Chondrocyte (in vitro differentiated cells): ENCODE data around the gene SCN4A. TPM values are rescaled to one million over a fixed set of nuclear protein-coding genes. Genes with fewer than 3 reads are reported as not detected.

Experiments used
- DNase-seq: peaks from one replicate; pipeline ENCODE4 v3.0.0; 2021; ENCODE audit warnings: mixed read lengths, low spot score
- H3K27ac Mint-ChIP-seq: one replicate; pipeline ENCODE4 v1.8.0; 2021; ENCODE audit warnings: mild to moderate bottlenecking, moderate library complexity, mixed read lengths; ENCODE audit not compliant: unreplicated experiment
- H3K27me3 Mint-ChIP-seq: 2 replicates; pipeline ENCODE4 v1.8.0; 2021; ENCODE audit warnings: low read depth, mixed read lengths
- H3K36me3 Mint-ChIP-seq: 2 replicates; pipeline ENCODE4 v1.8.0; 2021; ENCODE audit warnings: low read depth, mixed read lengths
- H3K4me1 Mint-ChIP-seq: 2 replicates; pipeline ENCODE4 v1.8.0; 2021; ENCODE audit warnings: low read depth, mild to moderate bottlenecking, mixed read lengths
- H3K4me3 Mint-ChIP-seq: one replicate; pipeline ENCODE4 v1.8.0; 2021; ENCODE audit warnings: mild to moderate bottlenecking, moderate library complexity, mixed read lengths; ENCODE audit not compliant: unreplicated experiment
- H3K9me3 Mint-ChIP-seq: 2 replicates; pipeline ENCODE4 v1.8.0; 2021; ENCODE audit warnings: low read depth, mixed read lengths
- total RNA-seq: library from RNA; stranded (reverse); gene quantifications from 3 replicates; pipeline ENCODE4 v1.2.1, GENCODE V29; 2021
- TF ChIP-seq, protein P1 (sequence below): fragments of 200-600 bp; sonication (generic); IDR thresholded peaks from 2 replicates; pipeline ENCODE4 v1.5.0; 2021; ENCODE audit warnings: antibody characterized with exemption, mild to moderate bottlenecking, moderate library complexity

The SCN4A gene
- total RNA-seq, 1 donor from 2014 or later, result not detected

DNA sequence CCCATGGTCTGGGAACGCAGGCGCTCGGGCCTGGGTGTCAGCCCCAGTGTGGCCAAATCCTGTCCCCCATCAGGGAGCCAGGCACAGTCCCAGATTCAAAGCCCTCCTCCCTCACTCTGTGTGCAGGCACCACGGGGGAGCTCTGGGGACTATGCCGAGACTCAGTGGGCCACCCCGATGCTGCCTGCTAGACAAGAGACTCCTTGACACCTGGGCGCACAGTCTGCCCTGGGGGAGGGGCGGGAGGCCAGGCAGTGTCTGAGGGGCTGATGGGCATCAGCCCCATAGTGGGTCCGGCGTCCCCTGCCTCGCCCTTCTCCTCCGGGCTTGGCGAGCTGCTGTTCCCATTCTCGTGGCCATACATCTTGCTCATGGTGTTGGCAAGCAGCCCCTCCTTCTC is 32.1 kb downstream of the SCN4A start:
- TF ChIP-seq, protein P1, sequence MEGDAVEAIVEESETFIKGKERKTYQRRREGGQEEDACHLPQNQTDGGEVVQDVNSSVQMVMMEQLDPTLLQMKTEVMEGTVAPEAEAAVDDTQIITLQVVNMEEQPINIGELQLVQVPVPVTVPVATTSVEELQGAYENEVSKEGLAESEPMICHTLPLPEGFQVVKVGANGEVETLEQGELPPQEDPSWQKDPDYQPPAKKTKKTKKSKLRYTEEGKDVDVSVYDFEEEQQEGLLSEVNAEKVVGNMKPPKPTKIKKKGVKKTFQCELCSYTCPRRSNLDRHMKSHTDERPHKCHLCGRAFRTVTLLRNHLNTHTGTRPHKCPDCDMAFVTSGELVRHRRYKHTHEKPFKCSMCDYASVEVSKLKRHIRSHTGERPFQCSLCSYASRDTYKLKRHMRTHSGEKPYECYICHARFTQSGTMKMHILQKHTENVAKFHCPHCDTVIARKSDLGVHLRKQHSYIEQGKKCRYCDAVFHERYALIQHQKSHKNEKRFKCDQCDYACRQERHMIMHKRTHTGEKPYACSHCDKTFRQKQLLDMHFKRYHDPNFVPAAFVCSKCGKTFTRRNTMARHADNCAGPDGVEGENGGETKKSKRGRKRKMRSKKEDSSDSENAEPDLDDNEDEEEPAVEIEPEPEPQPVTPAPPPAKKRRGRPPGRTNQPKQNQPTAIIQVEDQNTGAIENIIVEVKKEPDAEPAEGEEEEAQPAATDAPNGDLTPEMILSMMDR, result no peak
- Mint-ChIP-seq H3K4me1 (no peaks in the 10 kb centered on the region), H3K36me3 (no peaks in the 10 kb centered on the region), H3K4me3 (no peak overlapping the region), H3K9me3 (no peaks in the 10 kb centered on the region), H3K27ac (no peak overlapping the region), H3K27me3 (peaks cover 9% of the 10 kb centered on the region)
- DNase-seq, result peak; percentile 88

DNA sequence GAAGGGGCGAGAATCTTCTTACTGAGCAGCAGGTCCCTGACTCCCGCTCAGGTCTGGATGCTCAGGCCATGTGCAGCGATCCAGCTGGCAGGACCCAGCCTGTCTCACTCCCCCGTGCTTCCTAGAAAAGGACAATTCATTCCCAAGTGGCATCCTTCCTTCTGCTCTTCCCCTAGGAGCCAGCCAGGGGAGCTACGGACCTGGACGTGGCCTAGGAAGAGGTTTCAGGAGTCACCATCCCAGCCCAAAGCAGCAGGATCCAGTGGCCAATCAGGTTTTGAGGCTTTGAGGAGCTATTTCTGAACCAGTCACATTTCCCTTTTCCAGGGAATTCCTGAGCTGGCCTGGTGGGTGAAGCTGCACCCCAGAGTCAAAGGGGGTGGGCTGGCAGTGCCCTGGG is 32.8 kb downstream of the SCN4A start:
- Mint-ChIP-seq H3K27ac (no peak overlapping the region), H3K4me3 (no peak overlapping the region), H3K4me1 (no peaks in the 10 kb centered on the region), H3K27me3 (peaks cover 14% of the 10 kb centered on the region), H3K36me3 (no peaks in the 10 kb centered on the region), H3K9me3 (no peaks in the 10 kb centered on the region)
- TF ChIP-seq, protein P1, result no peak
- no peak for DNase-seq

DNA sequence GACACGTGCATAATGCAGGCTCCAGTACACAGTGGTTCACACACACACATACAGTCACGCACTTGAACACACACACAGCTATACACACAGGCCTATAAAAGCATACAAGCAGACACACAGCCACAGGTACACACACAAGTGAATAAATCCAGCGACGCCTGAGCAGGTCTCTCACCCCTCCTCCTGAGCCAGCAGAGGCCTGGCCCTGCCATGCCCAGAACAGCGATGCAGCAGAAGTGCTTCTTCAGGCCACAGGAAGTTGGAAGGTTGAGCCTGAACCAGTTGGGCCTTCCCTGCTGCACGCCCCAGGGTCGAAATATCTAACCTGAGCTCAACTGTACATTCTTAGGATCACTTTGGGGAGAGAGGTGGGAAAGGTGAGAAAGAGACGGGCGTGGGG is 33.3 kb downstream of the SCN4A start:
- no peaks in the 10 kb centered on the region for H3K9me3 Mint-ChIP-seq
- H3K27me3 Mint-ChIP-seq, result peaks cover 16% of the 10 kb centered on the region
- H3K36me3 Mint-ChIP-seq, result no peaks in the 10 kb centered on the region
- DNase-seq, result no peak
- H3K4me3 Mint-ChIP-seq, result no peak overlapping the region
- no peaks in the 10 kb centered on the region for H3K4me1 Mint-ChIP-seq
- TF ChIP-seq, protein P1, result no peak
- no peak overlapping the region for H3K27ac Mint-ChIP-seq

DNA sequence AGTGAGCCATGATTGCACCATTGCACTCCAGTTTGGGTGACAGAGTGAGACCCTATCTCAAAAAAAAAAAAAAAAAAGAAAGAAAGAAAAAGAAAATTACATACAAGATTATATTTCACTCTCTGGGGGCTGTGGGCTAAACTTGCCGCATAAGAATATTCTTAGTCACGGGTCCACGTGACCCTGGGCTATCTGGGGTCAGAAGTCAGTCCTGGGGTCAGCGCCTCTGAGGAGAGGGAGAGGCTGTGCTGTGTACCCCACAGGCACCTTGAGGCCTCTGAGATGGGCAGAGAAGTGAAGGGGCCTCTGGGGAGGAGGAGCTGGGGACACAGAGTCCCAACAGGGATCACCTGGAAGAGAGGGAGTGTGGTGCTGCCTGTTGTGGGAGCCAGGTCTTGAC is 34.8 kb downstream of the SCN4A start:
- Mint-ChIP-seq H3K4me3 (no peak overlapping the region), H3K27me3 (peaks cover 15% of the 10 kb centered on the region), H3K4me1 (no peaks in the 10 kb centered on the region), H3K9me3 (no peaks in the 10 kb centered on the region), H3K27ac (no peak overlapping the region), H3K36me3 (no peaks in the 10 kb centered on the region)
- DNase-seq, result no peak
- TF ChIP-seq, protein P1, result no peak

DNA sequence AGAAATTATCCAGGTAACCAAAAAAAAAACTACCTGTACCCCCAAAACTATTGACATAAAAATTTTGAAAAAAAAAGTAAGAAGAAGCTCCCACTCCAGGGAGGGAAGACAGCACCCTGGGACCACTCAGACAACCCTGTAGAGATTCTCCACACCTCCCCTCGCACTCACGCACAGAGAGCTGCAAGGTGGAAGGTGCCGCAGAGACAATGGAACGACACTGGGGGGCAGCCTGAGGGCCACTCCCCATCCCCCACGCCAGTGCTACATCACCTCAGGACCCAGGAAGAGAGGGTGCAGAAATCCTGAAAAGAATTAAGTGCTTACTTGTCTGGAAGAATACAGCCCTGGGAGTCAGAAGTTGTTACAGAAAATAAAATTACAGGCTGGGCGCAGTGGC is 35.4 kb downstream of the SCN4A start:
- no peaks in the 10 kb centered on the region for H3K36me3 Mint-ChIP-seq
- H3K4me3 Mint-ChIP-seq, result no peak overlapping the region
- no peaks in the 10 kb centered on the region for H3K9me3 Mint-ChIP-seq
- no peaks in the 10 kb centered on the region for H3K4me1 Mint-ChIP-seq
- H3K27ac Mint-ChIP-seq, result no peak overlapping the region
- DNase-seq, result no peak
- peaks cover 14% of the 10 kb centered on the region for H3K27me3 Mint-ChIP-seq
- TF ChIP-seq, protein P1, result no peak
